ENCODE measurements around the gene HSD17B12.

HSD17B12 gene

DNA sequence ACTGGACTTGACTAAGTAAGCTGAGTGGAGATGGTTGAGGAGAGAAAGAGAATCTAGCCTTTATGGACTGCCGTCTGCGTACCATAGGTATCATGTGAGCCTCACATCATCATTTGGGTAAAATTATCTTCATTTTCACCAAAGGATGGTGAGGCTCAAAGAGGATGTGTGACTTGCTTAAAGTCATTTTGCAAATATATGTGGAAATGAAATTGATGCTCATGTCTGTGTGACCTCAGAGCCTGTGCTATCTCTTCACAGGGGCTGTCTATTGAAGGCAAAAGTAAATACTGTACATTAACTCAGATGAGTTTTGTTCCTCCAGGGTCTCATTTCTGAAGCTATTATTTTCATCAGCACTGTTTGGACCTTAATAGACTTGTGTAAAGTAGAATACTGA lies 116.8 kb downstream of the HSD17B12 start:
- no peak overlapping the region for H3K4me3 ChIP-seq (ENCODE audit: low read depth, low read length)

DNA sequence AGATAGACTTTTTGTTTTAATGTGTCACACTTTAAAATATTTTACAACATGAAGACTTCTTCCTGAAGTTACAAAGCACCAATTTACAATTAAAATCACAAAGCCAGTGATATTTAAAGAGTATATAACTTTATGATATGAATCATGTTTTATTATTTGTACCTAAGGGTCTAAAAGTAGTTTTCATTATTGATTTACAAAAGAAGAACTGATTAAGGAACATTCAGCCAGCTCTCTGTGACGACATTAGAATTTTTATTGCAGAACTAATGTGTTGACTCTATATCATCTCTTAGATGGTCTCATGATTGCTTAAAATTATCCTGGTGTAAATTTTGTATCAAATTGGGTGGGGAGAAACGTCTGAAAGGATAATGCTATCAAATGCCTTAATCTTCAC lies 117.3 kb downstream of the HSD17B12 start:
- H3K4me3 ChIP-seq (ENCODE audit: low read depth, low read length), result no peak overlapping the region

DNA sequence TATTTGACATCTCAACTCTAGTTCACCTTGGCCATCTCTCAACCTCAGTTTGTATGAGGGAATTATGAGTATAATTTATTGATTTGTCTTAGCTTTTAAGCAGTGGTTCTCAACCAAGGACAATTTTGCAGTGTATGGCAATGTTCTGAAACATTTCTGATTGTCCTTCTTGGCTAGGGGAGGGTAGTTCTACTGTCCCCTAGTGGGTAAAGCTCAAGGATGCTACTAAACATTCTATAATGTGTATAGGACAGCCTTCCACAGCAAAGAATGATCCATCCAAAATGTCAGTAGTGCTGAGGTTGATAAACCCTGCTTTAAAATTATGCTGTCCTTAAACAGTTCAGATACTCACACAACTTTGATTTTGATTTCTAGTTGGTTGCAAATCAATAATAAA lies 122.0 kb downstream of the HSD17B12 start:
- H3K4me3 ChIP-seq (ENCODE audit: low read depth, low read length), result no peak overlapping the region

DNA sequence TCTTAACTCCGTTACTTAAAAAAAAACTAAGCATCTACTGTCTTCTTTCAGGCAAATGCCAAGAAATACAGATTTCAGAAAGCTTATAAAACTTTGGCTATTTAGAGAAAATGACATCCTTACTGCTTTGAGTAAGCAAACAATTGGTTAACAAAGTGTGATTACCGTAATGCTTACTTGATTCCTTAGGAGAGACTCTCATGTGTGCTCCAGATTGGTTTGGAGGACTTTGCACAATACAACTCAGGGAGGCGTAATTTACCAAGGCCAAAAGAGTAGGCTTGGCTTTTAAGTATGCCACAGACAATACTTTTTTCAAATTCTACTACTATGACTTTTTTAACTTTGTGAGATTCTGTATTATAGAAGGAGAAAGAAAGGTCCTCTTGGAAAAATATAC lies 123.2 kb downstream of the HSD17B12 start:
- no peak overlapping the region for H3K4me3 ChIP-seq (ENCODE audit: low read depth, low read length)

DNA sequence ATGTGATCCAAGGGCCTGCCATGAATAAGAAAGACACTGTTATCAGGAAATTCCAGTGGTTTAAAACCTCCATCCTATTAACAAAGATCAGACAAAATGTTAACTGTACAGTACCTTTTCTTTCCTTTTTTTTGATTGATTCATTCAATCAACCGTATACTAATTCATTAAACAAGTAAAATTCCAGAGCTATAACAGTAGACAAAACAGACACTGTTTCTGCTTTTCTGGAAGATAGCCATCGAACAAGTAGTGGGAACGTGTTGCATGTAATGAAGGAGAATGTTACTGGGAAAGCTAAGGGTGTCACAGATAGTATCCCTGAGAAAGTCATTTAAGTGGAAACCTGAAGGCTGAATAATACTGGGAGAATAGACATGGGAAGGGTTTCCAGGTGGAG lies 126.4 kb downstream of the HSD17B12 start:
- H3K4me3 ChIP-seq (ENCODE audit: low read depth, low read length), result no peak overlapping the region

DNA sequence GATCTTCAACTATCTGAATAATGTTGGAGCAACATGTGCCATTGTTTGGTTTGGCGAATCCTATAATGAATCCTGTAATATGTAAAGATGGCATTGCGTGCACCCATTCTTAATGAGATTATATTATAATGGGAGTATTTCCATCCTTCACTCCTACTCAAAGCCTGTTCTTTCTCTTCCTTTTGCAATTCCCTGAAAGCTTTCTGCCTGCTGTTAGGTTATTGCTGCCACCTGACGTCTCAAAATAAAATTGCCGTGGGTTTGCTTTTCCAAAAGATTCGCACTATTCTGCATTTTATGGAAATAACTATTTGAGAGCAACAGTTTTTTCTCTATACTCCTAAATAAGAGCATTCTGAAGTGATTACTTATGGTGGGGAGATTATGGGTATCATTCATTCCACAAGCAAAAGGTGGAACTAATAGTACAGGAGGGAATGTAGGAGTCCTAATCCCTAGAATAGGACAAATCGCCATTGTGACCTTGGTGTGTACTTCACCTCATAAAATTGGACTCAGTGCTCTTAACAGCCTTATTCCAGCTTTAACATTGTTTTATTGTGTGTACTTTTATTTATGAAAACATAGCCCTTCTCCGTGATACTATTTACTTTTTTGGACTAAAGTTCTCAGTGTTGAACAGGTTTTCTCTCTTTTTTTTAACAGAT lies 130.5 kb downstream of the HSD17B12 start:
- H3K4me3 ChIP-seq (ENCODE audit: low read depth, low read length), result no peak overlapping the region

DNA sequence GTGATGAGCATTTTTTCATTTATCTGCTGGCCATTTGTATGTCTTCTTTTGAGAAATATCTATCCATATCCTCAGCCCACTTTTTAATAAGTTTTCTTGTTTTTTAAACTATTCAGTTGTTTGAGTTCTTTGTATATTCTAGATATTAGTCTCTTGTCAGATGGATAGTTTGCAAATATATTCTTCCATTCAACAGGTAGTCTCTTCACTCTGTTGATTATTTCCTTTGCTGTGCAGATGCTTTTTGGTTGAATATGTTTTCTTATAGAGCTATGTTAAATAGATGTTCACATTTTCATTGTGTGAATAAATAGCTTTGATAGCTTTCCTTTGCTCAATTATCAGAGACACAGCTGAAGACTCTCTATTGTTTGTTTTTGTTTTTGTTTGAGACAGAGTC lies 131.9 kb downstream of the HSD17B12 start:
- H3K4me3 ChIP-seq (ENCODE audit: low read depth, low read length), result no peak overlapping the region

DNA sequence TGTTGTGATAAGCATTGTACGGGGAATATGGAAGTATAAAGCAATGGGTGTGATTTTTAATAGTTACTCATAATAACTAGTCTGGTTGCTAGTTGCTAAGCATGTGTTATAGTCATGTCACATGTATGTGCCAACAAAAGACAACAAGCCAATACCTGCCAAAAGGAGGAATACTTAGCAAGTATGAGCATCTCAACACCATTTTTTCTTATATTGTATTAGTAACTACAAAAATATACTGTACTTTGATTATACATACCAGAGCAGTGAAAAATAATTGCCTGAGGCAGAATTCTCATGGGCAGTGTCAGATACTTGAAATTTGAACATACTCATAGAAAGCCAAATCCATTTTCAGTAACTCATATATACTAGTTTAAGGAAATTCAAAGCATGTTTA lies 137.7 kb downstream of the HSD17B12 start:
- no peak overlapping the region for H3K4me3 ChIP-seq (ENCODE audit: low read depth, low read length)

DNA sequence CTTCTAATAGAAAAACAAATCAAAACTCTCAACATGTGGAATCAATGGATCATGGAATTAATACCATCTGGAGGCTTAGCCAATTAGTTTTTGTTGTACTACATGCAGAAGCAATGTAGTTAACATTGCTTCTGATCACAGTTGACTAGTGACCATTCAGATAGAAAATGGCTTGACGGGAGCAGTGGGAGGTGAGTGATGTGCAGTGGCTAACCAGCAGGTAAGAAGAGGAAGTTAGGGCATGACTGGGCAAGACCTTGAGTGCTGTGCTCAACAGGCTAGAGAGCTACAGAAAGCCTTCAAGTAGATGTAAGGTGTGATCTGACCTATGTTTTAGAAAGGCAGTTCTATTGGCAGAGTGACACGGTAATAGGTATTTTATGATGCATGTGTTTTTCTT lies 139.4 kb downstream of the HSD17B12 start:
- H3K4me3 ChIP-seq (ENCODE audit: low read depth, low read length), result no peak overlapping the region

DNA sequence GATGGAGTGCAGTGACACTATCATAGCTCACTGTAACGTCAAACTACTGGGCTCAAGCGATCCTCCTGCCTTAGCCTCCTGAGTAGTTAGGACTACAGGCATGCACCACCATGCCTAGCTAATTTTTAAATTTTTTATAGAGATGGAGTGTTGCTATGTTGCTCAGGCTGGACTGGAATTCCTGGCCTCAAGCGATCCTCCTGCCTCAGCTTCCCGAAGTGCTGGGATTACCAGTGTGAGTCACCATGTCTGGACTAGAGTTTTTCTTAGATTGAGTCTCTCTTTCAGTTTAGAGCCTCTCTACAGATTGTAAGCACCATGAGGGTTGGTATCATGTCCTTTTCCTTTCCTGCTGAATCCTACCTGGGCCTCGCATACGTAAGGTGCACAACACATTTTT lies 142.8 kb downstream of the HSD17B12 start:
- H3K4me3 ChIP-seq (ENCODE audit: low read depth, low read length), result no peak overlapping the region

DNA sequence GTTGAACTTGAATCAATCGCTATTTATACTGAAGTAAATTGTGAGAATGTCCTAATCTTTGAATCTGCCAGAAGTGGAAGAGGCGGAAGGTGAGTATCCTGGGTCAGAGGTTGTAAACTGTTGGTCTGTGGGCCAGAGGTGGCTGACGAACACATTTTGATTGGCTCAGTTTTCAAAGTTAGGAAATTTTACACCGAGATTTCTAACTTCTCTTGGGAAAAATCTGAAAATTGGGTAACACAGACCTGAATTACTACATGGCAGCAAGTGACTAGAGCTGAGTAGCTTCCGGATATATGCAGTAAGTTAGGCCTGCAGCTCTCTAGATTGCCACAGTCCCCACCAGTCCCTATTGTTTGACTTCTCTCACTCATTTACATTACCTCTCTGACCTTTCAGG lies 143.3 kb downstream of the HSD17B12 start:
- no peak overlapping the region for H3K4me3 ChIP-seq (ENCODE audit: low read depth, low read length)

DNA sequence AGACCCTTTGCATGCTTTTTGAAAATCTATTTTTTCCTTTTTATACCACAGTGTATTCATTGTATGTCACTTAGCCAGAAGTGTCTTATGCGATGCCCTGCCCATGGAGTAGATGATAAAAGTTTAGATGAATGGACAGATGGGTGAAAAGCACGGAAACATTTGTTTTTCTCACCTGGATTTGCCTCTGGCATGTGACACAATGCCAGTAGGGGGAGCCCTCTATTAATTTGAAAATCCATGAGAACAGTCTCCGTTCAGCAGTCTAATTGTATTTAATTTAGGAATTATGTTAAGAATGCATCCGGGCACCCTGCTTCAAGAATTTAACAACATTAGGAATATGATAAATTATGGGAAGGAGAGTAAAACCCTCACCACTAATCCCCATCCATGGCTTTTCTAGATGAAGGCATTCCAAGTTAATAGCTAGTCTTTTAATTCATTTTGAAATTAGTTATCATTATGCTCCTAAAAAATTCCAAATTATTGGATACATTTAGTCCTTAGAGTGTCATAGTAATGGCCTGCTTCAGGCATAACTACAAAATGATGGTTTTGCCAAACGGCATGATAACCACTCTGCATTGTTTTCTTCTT lies 144.8 kb downstream of the HSD17B12 start:
- H3K4me3 ChIP-seq (ENCODE audit: low read depth, low read length), result no peak overlapping the region

DNA sequence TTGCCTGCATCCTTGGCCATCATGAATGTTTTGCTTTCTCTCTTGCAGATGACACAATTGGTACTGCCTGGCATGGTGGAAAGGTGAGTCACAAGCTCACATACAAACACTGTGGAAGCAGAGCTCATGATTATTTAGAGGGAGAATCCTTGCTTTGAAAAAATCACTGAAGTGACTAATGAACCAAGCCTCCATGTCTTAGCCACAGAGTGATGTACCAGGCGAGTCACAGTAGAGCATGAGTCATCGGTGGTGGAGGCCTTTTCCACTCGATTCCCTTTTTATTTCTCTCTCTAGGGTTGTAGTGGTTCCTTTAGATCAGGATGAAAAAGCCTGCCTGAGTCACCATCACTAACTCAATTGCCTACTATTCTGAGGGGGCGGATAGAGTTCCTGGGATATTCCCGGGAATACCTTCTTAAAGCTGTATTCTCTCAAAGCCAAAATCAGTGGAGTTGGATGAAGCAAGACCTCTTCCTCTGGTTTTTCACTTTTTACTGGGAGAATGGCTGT lies 150.4 kb downstream of the HSD17B12 start:
- H3K4me3 ChIP-seq (ENCODE audit: low read depth, low read length), result no peak overlapping the region

DNA sequence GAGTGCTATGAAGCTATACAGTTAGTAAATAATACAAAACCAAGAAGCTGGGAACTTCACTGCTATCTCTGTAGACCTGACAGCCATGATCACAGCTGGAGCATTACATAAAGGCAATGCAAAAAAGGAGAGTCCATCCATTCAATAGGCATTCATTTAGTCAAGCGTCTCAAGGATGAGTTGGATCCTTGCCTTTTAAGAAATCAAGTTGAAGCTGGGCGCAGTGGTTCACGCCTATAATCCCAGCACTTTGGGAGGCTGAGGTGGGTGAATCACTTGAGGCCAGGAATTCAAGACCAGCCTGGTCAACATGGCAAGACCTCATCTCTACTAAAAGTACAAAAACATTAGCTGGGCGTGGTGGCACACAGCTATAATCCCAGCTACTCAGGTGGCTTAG lies 152.0 kb downstream of the HSD17B12 start:
- H3K4me3 ChIP-seq (ENCODE audit: low read depth, low read length), result no peak overlapping the region

DNA sequence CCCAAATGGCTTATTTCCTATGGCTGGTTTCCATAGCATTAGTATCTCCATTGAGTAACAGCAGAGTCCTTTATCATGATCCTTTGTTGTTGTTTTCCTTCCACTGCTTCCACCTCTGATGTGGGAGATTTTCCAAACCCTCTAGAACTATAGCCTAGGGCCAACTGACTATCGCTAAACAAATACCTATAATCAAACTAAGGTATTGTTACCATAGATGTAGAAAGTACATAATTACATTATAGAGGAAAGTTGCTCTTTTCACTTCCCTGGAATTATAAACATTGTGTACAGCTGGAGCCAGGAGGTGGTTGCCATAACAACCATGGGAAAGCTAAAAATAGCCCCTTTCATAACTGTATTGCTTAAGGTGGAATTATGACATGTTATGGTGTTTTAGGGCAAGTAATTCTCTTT lies 153.1 kb downstream of the HSD17B12 start:
- H3K4me3 ChIP-seq (ENCODE audit: low read depth, low read length), result no peak overlapping the region

DNA sequence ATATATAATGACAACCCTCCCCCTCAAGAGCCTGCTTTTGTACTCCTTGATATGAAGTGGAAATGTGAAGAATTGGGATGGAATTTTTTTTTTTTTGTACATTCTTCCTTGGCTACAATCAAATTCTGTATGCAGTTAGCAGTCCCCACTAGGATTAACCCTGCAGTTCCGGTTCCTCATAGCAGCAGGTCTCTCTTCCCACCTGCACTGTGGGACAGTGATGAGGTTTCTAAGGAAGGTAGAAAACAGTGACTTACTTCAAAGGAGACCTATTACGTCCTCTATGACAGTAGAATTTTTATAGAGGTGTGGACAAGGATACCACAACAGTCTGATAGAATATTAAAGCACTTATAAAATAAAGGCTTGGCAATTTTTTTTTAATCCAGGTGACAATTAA lies 153.7 kb downstream of the HSD17B12 start:
- no peak overlapping the region for H3K4me3 ChIP-seq (ENCODE audit: low read depth, low read length)

DNA sequence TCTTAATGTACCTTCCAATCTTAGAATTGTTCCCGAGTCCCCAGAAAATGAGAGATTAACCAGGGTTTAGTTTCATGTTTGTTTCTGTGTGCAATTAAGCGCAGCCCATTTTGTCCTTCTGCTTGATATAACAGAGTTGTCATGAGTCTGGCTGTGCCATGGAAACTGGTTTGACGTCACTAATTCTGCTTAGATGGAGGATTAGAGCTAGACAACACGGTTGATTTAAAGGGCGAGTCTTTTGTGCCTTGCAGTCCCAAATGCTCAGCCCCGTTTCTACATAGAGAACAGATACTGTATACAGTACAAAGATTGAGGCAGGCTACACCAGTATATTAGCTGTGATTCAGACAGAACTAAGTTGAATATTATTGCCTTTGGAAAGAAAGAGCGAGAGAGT lies 154.6 kb downstream of the HSD17B12 start:
- no peak overlapping the region for H3K4me3 ChIP-seq (ENCODE audit: low read depth, low read length)

DNA sequence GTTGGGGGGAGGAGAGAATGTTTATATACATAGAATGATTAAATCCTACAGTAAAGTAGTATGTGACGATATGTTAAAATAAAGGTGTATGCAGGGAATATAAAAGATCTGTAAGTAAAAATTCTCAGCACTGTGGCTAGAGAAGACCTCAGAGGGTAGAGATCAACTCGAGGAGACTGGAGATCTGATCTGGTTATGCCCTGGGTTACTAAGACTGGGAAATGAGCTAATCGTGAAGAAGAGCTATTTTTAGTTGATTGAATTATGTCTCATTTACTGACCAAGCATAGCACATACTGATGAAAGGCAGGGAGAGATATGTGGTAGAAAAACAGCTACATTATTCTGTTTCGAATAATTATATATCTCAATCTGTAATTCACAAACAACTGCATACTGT lies 157.3 kb downstream of the HSD17B12 start:
- H3K4me3 ChIP-seq (ENCODE audit: low read depth, low read length), result no peak overlapping the region

DNA sequence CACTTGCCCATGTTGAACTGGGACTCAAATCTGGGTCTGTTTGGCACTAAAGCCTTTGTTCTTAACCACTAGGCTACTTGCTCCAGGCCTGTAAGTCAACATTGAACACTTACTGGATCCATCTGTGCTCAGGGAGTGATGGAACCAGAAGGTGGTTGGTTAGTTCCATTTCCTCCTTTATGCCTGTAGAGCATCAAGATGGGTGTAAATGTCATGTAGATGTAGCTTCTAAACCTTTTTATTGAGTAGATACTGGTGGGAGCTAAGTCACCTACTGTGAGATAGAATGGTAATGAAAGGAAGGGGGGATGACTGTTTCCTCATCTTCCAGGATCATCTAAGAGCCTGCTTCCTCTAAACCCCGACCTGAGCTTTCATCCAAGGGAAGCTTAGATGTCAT lies 161.5 kb downstream of the HSD17B12 start:
- H3K4me3 ChIP-seq (ENCODE audit: low read depth, low read length), result no peak overlapping the region

DNA sequence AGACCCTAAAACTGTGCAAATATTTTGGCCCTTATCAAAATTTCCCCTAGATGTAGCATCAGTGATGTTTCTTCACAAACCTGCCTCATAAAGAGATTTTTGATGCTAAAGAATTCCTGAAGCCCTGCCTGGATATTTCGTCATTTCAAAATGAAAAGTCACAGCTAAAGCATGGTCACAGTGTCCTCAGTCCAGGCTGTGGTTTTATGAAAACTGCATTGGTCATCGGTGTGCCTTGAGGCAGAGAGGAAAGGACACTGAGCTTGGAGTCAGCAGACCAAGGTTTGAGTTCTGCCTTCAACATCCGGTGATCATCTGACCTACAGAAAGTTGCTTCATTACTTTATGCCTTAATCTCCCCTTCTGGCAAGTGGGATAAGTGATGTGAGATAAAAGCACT lies 165.3 kb downstream of the HSD17B12 start:
- H3K4me3 ChIP-seq (ENCODE audit: low read depth, low read length), result no peak overlapping the region

DNA sequence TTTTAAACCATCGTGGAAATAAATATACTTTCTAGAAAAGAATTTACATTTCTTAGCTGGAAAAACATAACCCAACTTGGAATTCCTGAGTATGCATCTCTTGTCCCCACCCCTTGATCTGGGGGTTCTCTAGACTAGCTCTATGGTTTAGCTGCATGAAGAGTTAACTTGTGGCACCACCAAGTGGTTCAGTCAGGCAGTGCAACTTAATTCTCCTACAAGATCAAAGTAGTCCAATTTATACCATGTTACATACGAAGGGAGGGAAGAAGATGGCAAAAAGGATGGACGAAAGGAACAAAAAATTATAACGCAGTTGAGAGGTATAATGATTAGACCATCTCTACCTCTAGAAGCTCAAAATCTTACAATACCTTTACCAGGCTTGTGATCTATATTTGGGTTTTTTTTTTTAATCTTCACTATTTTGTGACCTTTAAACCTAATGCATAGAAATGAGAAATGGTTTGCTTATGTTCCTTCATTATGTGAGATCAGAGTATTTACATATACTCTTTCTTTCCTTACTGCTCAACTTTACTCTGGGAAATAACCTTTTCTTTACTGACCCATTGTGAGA lies 171.6 kb downstream of the HSD17B12 start:
- H3K4me3 ChIP-seq (ENCODE audit: low read depth, low read length), result no peak overlapping the region

DNA sequence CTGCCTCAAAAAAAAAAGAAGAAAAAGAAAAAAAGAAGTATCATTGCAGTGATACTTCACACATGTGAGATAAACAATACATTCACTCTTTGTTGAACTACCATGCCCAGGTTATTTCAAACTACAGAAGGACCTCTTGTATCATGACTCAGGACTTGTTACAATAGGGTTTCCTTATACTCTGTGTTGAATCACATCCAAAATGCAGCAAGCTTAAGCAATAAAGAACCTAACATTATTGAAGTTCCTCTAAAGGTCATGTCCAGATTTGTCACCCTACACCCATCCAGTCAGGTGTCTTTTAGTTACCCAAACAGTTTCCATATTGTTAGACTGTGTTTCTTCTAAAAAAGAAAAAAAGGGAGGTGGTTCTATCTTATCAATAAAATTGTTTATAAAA lies 173.2 kb downstream of the HSD17B12 start:
- no peak overlapping the region for H3K4me3 ChIP-seq (ENCODE audit: low read depth, low read length)

DNA sequence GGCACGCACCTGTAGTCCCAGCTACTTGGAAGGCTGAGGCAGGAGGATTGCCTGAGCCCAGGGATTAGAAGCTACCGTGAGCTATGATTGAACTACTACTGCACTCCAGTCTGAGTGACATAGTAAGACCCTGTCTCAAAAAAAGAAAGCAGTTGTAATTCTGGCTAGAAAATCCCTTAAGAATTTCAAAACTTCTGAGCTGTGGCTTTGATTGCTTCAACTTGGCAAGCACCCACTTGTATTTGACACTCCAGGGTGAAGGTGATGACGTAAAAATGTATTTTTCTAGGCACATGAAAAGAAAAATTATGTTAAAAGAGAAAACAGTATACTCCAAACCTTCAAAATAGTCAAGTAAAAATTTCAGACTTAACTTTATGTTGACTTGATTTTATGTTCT lies 176.5 kb downstream of the HSD17B12 start:
- H3K4me3 ChIP-seq (ENCODE audit: low read depth, low read length), result no peak overlapping the region
